HL-60 (cell line): Measurements from ENCODE around the gene TDRD9.

Experiments used
- DNase-seq, 2 experiments: peaks; one replicate each; pipeline ENCODE4 v3.0.0-alpha.2; 2010 to 2020; ENCODE audit warnings: low read depth in 1 of 2, low spot score in 1 of 2
- H3K27ac ChIP-seq: fragments of 250-450 bp; sonication (Bioruptor Pico); replicated peaks from 2 replicates; pipeline ENCODE4 v1.5.1; 2020; ENCODE audit warnings: mild to moderate bottlenecking, moderate library complexity
- H3K27me3 ChIP-seq: fragments of 250-450 bp; sonication (Bioruptor Pico); 2 replicates; pipeline ENCODE4 v1.5.1; 2021; ENCODE audit warnings: mild to moderate bottlenecking, moderate library complexity; ENCODE audit not compliant: insufficient read depth, poor library complexity, severe bottlenecking
- H3K4me3 ChIP-seq: replicated peaks from 2 replicates; pipeline ENCODE4 v1.5.1; 2011; ENCODE audit warnings: mild to moderate bottlenecking, control low read depth, low read length; ENCODE audit not compliant: insufficient read depth
- CTCF ChIP-seq: IDR thresholded peaks from one replicate; pipeline ENCODE4 v1.5.1; 2011; ENCODE audit warnings: low read length, control low read depth, inconsistent platforms; ENCODE audit not compliant: insufficient read depth
- GABPA ChIP-seq: IDR thresholded peaks from 2 replicates; pipeline ENCODE4 v1.6.1; 2012; ENCODE audit warnings: low read depth
- POLR2AphosphoS5 ChIP-seq: IDR thresholded peaks from 2 replicates; pipeline ENCODE4 v1.6.1; 2012; ENCODE audit warnings: low read depth
- REST ChIP-seq: IDR thresholded peaks from 2 replicates; pipeline ENCODE4 v1.6.1; 2012; ENCODE audit warnings: low read depth; ENCODE audit not compliant: insufficient replicate concordance
- SPI1 ChIP-seq: IDR thresholded peaks from 2 replicates; pipeline ENCODE4 v1.6.1; 2012; ENCODE audit warnings: low read depth, mild to moderate bottlenecking, borderline replicate concordance

Gene TDRD9

GRCh38 chr14:104004849-104005248 lies 76.6 kb downstream of the TDRD9 start:
- DNase-seq, result no peak
- no peak for TF ChIP-seq POLR2AphosphoS5
- no peak for TF ChIP-seq CTCF
- no peak for TF ChIP-seq SPI1
- TF ChIP-seq GABPA, result no peak
- no peak for TF ChIP-seq REST
- Histone ChIP-seq H3K27ac (no peak overlapping the region), H3K27me3 (no peaks in the 10 kb centered on the region), H3K4me3 (no peak overlapping the region)

GRCh38 chr14:104005489-104005888 lies 77.2 kb downstream of the TDRD9 start:
- Histone ChIP-seq H3K27me3 (no peaks in the 10 kb centered on the region), H3K27ac (no peak overlapping the region), H3K4me3 (no peak overlapping the region)
- TF ChIP-seq POLR2AphosphoS5 (no peak), REST (no peak), SPI1 (no peak), CTCF (no peak), GABPA (no peak)
- no peak for DNase-seq

GRCh38 chr14:104007121-104007520 lies 78.9 kb downstream of the TDRD9 start:
- TF ChIP-seq GABPA, result no peak
- TF ChIP-seq CTCF, result no peak
- TF ChIP-seq REST, result no peak
- no peak for TF ChIP-seq SPI1
- no peak for TF ChIP-seq POLR2AphosphoS5
- H3K27me3 ChIP-seq, result no peaks in the 10 kb centered on the region
- no peak for DNase-seq
- no peak overlapping the region for H3K4me3 ChIP-seq
- H3K27ac ChIP-seq, result no peak overlapping the region
